SKM-1 (cell line): Measurements from ENCODE around the gene SMKR1.
"Not testable (repeated sequence)": the region's sequence is repeated elsewhere in the genome, so short reads cannot be mapped to it uniquely, and the experiment has no call there.

Experiments used
- DNase-seq: peaks from one replicate; lab custom pipeline; 2025; ENCODE audit not compliant: unreplicated experiment; lab: John Stamatoyannopoulos, UW

The SMKR1 gene

GRCh38 chr7:129481376-129481775 is 21.0 kb upstream of the SMKR1 start:
- DNase-seq, result not testable (repeated sequence)

DNA sequence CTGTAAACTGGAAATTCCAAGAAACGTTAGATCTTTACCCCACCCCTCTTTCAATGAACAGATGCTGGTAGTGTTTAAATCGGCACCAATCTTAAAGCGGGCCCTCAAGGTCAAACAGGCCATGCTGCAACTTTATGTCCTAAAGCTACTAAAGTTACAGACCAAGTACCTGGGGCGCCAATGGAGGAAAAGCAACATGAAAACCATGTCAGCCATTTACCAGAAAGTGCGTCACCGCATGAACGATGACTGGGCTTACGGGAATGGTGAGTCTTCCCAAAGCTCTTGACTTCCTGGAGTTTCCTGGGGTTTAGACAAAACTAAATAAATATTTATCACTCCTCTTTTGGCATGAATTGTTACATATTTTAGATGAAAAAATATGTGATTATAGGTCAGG is 19.6 kb upstream of the SMKR1 start:
- no peak for DNase-seq

DNA sequence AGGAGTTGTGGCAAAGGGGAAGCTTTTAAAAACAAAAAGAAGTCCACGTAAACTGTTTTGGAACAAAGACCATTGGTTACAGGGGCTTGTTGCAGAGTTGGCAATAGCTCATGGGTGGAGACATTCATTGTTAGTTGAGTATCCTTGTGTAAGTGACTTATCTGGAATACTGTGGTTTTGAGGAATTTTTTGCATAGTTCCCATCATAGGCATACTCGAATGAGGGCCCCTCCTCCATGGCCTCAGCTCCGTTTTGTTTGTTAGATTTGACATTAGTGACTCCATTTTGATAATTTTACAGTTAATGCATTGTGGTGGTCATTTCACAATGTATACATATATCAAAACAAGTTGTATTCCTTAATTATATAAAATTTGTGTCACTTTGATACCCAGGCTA is 12.8 kb upstream of the SMKR1 start:
- DNase-seq, result no peak

GRCh38 chr7:129492391-129492790 is 9.9 kb upstream of the SMKR1 start:
- DNase-seq, result no peak

GRCh38 chr7:129493555-129493954 is 8.8 kb upstream of the SMKR1 start:
- no peak for DNase-seq

- no peak for DNase-seq
These were observed 8.3 kb upstream of the SMKR1 start for GRCh38 chr7:129494041-129494440.

GRCh38 chr7:129495987-129496386 is 6.3 kb upstream of the SMKR1 start:
- DNase-seq, result no peak

DNA sequence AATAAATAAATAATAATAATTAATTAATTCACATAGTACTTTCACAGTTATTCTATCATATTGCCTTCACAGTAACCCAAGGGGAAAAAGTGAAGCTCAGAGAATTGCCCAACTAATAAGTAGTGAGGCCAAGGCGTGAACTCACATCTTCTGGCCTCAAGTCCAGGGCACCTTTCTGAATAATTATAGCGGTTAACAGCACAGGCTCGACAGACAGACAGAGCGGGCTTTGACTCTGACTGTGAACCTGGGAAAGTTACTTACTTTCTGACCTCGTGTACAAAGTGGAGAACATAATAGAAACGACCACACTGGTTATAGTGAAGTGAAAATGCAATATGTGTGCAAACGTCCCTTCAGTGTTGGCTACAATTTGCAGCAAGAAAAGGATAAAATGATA is 5.7 kb upstream of the SMKR1 start:
- DNase-seq, result no peak

DNA sequence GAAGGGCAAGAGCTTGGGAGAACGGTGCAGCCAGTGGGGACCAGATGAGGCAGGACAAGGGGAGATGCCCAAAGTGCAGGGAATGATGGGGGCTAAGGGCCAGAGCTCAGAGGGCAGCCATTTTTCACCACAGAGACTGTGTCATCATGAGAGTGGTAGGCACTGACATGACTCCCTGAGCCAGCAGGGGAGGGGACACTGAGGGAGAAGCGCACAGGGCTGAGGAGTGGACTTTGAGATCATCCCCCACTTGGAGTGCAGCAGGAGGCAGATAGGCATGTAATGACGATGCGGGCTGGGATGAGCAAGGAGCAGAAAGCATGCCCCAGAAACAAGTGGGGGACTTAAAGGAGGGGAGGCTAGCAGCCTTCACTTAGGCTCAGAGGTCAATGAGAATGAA is 5.2 kb upstream of the SMKR1 start:
- DNase-seq, result no peak

DNA sequence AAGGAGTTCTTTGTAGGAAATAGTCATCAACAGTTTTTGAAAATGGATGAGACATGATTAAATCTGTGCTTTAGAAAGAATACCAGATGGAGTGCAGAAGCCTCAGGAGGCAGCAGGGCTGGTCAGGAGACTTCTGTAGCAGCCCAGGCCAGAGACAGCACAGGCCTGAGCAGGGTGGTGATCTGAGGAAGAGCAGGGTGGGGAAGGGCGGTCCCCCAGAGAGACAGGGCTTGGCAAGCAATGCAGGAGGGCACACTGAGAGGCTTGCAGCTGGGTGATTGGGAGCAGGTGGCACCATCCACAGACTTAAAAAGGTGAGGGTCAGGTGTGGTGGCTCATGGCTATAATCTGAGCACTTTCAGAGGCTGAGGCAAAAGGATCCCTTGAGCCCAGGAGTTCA is 4.3 kb upstream of the SMKR1 start:
- DNase-seq, result no peak

DNA sequence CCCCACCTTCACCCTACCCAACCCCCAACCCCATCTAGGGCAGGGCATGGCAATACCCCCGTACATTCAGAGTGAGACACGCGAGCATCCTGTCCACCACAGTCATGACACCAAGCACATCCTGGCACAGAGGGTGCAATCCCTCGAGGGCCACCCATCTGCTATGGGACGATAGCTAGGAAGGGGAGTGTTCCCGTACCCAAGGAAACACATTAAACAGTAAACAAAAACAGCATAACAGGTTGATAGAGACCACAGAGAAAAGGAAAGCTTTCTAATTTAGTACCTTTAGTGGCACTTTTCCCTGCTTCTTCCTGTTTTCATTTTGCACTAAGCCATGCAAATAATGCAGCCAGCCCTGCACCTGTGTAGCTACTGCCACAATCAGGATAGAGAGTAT is 2.3 kb upstream of the SMKR1 start:
- no peak for DNase-seq

- no peak for DNase-seq
These were observed 666 bp downstream of the SMKR1 start for GRCh38 chr7:129502708-129503685.

DNA sequence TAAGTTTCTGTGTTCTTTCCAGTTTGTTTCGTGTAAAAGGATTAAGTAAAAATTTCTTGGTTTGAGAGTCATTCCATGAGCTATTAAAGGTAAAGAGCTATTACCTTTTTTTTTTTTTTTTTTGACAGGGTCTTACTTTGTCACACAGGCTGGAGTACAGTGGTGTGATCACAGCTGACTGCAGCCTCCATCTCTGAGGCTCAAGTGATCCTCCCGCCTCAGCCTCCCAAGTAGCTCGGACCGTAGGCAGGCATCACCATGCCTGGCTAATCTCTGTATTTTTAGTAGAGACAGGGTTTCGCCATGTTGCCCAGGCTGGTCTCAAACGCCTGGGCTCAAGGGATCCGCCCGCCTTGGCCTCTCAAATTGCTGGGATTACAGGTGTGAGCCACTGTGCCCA is 1.4 kb downstream of the SMKR1 start:
- no peak for DNase-seq

- no peak for DNase-seq
These were observed 9.9 kb downstream of the SMKR1 start for GRCh38 chr7:129512192-129512591.

- DNase-seq, result no peak
These were observed 11.2 kb downstream of the SMKR1 start for GRCh38 chr7:129513546-129513945.

- DNase-seq, result no peak
These were observed 12.4 kb downstream of the SMKR1 start for GRCh38 chr7:129514683-129515082.

DNA sequence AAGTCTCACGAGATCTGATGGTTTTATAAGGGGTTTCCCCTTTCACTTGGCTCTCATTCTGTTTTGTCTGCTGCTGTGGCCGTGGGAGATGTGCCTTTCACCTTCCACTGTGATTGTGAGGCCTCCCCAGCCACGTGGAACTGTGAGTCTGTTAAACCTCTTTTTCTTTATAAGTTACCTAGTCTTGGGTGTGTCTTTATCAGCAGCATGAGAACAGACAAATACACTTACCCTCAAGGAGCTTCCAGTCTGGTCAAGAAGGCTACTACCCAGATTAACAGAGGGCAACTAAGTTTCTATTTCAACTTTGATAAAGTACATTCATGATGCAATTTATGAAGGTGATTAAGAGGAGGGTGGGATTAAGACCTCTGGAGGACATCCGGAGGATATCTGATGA is 13.1 kb downstream of the SMKR1 start:
- no peak for DNase-seq

- no peak for DNase-seq
These were observed 15.6 kb downstream of the SMKR1 start for GRCh38 chr7:129517931-129518330.

- DNase-seq, result no peak
These were observed 17.1 kb downstream of the SMKR1 start for GRCh38 chr7:129519464-129519863.

DNA sequence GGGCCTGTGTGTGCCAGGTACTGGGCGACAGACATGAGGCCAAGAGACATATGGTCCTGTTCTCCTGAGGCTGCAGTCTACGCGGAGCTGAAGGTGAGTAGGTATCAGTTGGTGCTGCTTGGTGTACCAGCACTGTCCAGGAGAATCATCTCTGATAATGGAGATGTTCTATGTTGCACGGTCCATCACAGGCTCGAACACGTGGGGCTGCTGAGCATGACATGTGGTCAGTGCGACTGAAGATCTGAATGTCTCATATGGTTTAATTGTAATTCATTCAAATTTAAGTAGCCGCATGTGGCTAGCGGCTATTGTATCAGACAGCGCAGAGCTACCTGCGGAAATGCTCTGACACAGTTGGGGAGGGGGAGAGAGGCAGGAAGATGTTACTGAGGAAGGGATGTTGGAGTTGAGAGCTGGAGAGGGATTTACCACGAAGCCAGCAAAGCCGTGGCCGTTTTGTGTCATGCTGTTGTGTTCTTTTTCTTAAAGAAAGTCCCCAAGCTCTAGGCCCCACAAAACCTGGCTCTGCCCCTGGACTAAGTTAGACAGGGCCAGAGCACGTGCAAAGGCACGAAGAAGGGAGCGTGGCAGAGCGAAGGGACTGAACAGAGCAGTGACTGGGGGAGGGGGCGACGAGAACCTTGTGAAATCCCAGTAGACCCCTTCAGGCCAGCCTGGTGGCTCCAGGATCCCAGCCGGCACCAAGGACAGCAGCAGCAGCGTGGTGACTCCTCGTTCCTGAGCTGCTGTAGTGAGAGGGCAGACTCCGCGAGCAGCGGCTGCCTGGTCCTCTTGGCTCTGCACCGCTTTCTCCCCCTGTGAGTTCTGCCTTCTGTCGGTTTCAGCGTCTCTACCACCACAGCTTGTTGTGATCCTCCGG is 20.0 kb downstream of the SMKR1 start:
- DNase-seq, result no peak

DNA sequence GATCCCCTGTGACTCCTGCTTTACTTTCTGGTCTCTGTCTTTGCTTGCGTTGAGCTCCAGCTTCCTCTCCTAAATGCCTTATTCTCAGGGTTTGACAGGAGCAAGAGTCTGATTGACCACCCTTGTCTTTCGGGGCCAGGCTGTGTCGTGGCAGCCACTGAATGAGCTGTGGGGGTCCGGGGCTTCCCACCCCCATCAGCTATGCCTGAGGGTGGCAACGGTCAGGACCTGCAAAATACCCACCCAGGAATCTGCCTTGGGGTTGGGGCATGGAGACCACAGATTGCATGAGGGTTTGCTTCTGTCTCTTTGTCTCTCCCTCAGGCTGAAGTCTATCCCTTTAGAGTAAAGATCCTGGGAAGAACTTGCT is 20.6 kb downstream of the SMKR1 start:
- no peak for DNase-seq

- no peak for DNase-seq
These were observed 21.6 kb downstream of the SMKR1 start for GRCh38 chr7:129523924-129524323.
